UCSD-AML1 (cell line): ENCODE measurements around the gene LRFN2.

Source experiments
- DNase-seq: peaks from one replicate; lab custom pipeline; 2025; ENCODE audit not compliant: unreplicated experiment; lab: John Stamatoyannopoulos, UW

Gene LRFN2

DNA sequence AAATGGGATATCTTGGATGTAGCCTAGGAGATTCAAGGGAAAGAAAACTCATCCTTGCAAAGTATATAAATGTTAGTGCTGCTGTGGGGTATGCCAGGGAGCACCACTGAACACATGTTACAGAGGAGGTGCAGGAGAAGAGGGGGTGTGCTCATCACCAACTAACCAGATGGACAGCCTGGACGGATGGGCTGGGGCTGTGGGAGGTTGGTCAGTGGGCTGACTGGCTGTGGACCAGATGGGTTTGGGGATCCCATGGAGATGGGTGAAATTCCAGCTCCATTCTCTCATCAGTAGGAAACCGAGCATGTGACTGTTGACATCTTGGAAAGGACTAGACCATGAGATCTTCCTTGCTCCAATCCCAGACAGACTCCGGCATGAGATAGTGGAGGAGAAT is 201.0 kb downstream of the LRFN2 start:
- DNase-seq, result no peak

DNA sequence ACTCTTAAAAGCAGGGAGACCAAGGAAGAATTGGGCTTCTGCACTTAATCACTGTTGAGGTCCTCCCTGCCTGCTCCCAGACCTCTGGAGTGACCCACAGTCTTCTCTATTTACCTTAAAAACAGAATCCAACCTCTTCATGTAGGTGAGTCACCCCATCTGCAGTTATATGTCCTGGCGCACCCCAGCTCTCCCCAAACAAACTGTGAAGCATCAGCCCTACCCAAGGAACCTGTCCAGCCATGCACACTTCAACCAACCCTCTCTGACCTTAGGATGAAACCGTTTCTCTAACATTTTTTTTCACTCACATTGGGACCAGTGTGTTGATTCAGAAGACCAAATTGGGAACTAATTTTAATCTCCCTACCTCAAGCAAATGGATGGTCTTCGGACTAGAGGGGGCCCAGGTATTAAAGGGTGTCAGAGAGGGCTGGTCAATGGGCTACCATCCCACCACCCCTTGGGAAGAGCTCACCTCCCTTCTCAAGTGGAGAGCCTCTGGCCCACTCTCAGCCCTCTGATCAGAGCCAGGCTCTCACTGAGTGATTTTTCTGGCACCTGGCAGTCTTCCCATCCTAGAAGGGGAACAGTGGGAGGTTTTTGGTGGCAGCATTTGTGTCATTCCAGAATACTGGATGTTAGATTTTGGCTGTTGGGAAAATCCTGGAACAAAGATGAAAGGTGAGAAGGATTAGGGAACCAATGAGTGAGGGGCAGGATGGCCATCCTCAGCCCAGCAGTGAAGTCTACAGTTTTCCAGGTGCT is 203.6 kb downstream of the LRFN2 start:
- DNase-seq, result no peak

DNA sequence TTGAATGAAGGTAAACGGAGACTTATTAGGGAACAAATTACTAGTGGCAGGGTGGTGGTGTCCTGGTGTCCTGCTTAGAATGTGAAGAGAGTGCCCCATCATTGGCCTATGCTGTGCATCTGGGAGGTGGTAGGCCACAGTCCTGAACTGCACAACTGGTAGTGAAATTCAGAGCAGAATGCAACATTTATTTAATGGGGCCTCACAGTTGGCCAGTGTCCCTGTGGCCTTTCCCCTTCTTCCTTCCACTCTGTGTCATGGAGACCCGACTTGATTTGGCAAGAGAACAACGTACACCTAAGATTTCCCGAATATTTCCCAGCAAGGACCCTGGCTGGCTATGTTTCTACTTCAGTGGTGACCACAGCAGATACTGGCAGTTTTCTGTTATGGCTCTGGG is 206.9 kb downstream of the LRFN2 start:
- DNase-seq, result no peak

DNA sequence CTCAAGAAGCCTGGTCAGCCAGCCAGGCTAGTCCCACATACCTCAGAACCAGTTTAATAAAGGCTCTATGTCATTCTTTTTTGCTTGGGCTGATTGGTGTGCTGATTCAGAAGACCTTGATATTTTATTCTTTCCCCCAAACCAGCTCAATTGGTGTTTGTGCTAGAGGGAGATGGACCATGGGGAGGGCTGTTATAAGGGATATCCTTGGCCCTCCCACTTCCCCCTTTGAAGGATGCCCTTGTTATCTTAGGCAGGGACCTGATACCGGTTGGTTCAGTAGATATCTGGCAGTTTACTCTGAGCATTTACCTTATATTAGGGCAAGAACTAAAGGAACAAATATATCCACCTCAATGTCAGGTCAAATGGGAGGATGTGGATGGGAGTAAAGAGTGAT is 207.4 kb downstream of the LRFN2 start:
- DNase-seq, result no peak

DNA sequence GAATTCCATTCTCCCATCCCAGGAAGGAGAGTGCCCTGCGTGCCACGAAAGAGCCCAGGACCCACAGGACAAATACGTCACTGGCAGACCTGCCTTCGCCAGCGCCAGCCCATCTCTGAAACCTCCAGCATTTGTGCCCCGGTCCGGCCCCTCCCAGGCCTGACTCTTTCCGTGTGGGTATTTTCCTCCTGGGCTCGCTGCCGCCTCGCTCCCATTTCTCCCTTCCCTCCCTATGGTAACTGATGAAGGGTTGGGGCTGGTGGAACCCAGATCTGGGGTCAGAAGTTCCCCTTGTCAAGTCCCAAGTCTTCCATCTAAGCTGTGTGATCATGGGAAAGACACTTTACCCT is 208.5 kb downstream of the LRFN2 start:
- no peak for DNase-seq

DNA sequence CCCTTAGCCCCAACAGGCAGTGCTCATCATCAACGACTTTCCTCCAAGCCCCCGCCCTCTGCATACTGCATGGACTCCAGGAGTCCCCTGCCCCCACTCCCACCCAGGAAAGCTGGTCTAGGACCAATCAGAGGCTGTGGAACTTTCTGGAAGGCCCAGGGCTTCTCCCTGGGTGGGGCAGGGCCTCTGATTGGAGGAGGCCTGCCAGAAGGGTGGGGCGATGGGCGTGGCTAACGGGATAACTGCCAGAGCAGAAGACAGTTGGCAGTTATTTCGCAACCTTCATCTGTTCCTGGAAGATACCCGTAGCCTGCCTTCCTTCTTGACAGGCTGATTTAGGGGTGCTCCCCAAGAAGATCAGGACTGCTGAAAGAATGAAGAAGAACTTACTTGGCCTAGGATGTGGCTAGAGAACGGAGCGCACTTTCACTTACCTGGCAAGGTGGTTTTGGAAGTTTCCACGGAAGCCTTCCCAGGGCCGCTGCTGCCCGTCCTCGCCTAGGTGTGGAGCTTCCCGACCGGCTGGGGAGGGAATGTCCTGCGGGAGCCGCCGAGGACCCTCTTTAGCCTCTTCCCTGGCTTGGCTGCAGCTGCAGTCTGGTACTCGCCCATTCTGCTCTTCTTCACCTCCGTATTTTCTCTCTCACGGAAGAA is 209.0 kb downstream of the LRFN2 start:
- no peak for DNase-seq

DNA sequence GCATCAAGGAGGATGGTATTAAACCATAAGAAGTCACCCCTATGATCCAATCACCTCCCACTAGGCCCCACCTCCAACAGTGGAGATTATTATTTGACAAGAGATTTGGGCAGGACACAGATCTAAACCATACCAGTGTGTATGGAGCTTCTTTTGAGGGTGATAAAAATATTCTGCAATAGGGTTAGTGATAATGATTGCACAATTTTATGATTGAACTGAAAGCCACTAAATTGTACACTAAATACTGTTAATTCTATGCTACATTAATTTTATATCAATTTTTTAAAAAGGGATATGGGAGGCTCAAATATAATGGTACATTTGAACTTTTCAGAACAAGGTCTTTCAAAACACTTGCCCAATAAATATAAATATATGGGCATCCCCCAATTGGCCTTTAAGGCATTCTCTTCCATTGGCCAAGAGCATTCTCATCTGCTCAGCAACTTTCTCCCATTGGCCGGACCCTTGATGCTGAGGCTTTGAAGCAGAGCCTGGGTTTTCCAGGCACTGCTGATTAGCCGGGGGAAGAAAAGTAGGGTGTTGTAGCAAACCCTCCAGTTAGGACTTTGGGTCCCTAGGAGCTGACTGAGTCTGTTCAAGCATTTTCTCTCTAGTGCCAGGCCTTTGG is 209.9 kb downstream of the LRFN2 start:
- no peak for DNase-seq

DNA sequence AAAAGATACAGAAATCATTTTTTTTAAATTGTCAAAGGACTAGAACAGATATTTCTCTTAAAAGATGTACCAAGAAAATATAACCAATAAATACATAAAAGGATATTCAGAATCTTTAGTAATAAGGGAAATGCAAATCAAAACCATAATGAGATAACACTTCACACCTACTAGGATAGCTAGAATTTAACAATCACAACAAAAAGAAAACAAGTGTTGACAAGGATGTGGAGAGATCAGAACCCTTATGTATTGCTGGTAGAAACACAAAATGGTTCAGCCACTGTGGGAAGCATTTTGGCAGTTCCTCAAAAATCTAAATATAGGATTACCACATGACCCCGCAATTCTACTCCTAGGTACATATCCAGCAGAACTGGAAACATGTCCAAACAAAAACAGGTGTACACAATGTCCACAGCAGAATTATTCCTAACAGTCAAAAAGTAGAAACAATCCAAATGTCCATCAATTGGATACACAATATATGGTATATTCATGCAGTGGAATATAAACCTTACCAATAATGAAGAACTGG is 211.0 kb downstream of the LRFN2 start:
- DNase-seq, result no peak

DNA sequence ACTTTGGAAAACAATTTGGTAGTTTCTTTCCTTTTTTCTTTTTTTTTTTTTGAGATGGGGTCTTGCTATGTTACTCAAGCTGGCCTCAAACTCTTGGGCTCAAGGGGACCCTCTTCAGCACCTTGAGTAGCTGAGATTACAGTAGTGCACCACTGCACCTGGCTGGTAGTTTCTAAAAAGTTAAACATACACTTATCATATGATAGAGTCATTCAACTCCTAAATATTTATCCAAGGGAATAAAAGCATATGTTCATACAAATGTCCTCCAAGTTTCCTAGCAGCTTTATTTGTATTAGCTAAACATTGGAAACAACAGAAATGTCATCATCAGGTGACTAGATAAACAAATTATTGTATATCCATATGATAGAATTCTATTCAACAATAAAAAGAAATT is 213.9 kb downstream of the LRFN2 start:
- DNase-seq, result no peak

DNA sequence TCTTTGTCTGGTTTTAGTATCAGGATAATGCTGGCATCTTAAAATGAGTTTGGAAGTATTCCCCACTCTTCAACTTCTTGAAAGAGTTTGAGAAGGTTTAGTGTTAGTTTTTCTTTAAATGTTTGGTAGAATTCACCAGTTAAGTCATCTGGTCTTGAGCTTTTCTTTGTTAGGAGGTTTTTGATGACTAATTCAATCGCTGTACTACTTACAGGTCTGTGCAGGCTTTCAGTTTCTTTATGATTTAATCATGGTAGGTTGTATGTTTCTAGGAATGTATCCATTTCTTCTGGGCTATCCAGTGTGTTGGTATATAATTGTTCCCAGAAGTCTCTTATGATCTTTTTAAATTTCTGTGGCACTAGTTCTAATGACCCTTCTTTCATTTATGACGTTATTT is 215.5 kb downstream of the LRFN2 start:
- DNase-seq, result no peak

DNA sequence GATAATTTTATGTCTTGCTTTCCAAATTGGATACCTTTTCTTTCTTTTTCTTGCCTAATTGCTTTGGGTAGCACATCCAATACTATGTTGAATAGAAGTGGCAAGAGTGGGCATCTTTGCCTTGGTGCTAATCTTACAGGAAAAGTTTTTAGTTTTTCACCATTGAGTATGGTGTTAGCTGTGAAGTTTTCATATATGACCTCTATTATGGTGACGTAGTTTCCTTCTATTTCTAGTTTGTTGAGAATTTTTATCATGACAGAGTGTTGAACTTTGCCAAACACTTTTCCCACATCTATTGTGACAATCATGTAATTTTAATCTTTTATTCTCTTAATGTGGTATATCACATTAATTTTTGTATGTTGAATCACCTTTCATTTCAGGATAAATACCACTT is 216.1 kb downstream of the LRFN2 start:
- no peak for DNase-seq

DNA sequence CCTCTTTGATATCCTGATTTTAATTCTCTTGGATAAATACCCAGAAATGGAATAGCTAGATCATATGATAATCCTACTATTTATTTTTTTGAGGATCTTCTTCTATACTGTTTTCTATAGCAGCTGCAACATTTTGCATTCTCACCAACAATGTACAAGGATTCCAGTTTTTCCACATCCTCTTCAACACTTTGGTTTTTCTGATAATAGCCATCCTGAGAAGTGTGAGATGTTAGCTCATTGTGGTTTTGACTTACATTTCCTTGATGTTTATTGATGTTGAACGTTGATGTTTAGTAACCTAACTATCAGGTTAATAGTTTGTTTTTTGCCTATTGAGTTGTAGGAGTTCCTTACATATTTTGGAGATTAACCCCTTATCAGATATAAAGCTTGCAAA is 217.3 kb downstream of the LRFN2 start:
- DNase-seq, result no peak

DNA sequence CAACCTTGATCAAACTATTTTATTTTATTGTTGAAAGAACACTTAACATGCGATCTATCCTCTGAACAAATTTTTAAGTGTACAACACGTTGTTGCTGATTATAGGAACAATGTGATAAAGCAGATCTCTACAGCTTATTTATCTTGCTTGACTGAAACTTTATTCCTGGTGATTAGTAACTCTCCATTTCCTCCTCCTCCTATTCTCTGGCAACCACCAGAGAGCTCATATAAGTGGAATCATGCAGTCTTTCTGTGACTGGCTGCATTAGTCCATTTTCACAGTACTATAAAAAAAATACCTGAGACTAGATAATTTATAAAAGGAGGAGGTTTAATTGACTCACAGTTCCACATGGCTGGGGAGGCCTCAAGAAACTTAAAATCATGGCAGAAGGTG is 218.1 kb downstream of the LRFN2 start:
- no peak for DNase-seq

DNA sequence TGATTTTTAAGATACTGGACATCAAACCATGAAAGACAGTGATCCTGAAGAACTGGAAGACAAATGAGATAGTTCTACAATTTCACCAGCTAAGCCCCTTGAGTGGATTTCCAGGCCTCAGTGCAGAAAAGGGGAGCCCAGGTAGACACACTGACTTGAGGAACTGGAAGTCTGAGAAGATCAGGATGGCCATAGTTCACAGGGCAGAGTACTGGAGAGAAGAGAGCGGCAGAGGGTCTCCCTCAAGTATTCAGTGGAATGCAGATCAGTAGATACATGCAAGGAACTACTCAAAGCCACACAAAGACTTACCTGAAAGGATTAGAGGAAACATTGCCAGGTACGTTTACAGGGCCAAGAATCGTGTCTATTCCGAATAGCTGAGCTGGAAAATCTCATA is 224.3 kb downstream of the LRFN2 start:
- DNase-seq, result no peak

DNA sequence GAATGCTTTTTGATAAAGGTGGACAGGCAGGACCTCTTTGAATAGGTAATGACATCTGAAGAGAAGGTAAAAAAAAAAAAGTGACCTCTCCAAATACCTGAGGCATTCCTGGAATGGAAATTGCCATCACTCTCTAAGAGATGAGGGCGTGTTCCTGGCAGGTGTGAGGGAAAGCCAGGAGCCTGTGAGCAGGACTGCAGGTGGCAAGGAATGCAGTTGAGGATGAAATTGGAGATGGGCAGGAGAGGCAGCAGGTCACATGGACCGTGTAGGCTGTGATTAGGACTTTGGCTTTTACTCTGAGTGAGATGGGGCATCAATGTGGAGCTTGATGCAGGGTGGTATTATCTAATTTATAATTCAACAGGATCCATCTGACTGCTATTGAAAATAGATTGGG is 227.4 kb downstream of the LRFN2 start:
- no peak for DNase-seq

DNA sequence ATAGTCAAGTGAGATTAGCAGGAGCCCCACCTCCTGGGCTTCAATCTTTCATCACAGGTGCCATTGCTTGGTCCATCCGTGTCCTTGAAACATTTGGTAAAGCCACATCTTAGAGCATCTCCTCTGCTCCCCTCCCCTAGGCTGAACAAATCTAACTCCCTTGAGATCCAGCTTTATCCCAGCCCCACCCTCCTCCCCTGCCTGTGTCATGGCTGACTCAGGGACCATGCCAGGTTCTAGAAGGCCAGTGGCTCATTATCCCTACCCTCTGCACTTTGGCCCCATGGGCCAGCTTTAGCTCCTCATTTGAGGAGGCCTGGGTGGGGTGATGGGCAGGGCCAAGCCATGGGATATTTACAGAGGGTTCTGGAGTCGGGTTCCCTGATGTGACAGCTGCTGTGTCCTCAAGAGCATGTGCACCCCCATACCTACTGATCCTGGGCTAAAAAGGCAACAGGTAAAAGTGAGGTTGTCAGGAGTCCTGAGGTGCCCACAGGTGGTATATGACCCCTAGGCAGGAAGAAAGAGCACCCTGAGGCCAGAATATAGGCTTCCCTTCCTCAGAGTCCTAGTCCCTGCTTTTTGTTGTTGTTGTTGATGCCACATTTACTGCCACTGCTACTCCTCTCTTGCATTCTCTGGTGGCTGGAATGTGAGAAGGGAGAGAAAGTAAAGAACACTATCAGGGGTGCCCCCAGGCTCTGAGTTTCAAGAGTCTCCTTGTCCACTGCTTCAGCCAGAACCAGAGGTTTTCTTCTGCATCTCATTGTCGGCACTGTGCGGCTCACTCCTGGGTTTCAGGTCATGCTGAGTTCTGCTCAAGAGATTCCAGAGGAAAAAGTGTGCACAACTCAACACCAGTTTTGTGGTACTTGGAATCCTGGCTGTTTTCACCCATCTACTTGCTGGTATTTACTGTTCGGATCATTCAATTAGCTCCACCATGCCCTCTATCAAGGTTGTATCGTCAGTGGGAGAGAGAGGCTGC is 228.4 kb downstream of the LRFN2 start:
- DNase-seq, result no peak

DNA sequence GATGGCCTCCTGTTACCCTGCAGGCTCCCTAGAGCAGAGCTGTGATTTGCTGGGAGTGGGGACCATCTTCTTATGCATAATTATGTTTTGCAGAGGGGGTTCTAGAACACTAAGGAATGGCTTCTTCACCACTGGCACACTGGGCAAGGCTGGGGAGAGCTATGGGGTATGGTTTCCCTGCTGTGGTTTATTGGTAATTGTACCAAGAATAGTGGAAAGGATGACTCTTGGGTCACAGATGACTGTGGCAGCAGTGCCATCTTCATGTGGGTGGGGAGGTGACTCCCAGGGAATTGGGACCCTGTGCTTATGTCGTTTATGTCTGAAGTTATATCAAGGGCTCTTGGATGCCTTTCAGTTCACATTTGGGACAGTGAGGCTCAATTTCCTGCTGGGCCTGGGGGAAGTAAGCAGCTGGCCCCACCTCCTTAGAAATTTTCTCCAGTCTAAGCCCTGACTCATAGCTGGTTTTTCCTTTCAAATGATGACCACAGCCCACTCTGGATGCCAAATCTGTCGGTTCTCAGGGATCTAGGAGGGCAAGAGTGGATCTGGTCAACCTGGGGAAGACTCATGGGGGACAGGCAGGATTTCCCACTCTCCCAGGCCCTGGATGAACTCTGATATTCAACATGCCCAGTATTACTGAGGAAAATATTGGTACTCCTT is 230.8 kb downstream of the LRFN2 start:
- no peak for DNase-seq

DNA sequence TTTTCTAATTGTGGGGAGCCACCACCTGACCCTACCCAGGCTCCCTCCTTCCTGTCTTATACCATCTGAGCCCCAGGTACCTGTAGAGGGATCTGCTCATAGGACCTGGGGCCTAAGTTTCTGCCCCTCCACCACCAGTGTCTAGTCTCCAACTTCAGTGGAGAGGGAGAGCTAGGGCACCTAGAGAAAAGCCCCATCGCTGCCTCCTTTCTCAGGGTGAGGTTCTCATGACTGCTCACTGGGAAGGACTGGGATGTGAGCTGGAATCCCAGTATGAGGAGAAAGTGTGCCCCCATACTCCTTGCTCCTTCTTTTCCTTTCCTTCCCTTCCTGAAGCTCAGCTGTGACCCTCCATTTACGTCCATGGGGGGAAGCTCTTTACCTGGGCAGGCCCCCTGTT is 231.6 kb downstream of the LRFN2 start:
- DNase-seq, result no peak

DNA sequence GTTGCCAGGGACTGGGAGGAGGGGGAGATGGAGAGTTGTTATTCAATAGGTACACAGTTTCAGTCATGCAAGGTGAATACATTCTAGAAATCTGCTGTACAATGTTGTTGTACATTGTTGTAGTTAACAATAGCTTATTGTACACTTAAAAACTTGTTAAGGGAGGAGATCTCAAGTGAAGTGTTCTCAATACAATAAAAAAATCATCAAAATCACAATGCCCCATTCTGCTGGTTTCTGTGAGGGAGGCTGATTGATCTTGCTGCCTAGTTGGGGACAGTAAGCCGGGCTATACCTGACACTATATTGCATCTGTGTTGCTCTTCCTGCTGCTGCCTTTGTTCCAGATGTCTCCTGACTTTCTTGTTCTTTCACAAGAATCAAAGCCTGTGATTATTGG is 232.1 kb downstream of the LRFN2 start:
- no peak for DNase-seq

DNA sequence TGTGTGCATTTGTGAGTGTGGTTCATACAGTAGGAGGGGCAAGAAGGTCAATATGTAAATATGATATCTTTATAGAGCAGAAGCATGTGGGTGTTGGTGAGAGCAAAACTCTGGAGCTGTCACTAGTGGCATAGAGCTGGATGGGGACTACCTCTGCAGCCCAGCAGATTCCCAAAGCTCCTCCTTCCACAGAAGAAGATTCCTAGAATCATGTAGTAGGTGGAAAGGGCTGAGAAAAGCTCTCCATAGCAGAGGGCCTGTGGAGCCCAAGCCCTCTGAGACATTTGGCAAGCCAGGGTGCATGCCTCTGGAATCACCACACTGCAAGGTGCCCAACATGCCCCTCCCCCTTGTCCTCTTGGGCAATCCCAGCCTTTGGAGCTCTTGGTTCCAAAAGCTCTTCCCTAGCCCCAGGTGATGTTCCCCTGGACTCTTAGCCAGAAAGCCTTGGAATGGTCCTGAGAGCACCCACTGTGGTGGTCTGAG is 233.2 kb downstream of the LRFN2 start:
- no peak for DNase-seq
